Adrenal gland (tissue), 12 donors: ENCODE data around the gene FOXP3. TPM values are rescaled to one million over a fixed set of nuclear protein-coding genes. Genes with fewer than 3 reads are reported as not detected.

Source experiments
- DNase-seq, 7 donors: peaks; one replicate each; pipeline ENCODE4 v3.0.0-alpha.2; 2019 to 2020
- H3K27ac ChIP-seq, 5 donors: fragments of 200-600 bp; sonication (generic) in 4 of 5; 1 replicate in 3 of 5; 2 replicates in 2 of 5; pipeline versions ENCODE4 v1.5.1 to v1.8.0; 2016 to 2020; ENCODE audit warnings: mild to moderate bottlenecking in 1 of 5
- H3K27me3 ChIP-seq: fragments of 200-600 bp; 2 replicates; pipeline ENCODE4 v1.8.0; 2021
- H3K36me3 ChIP-seq, 2 donors: fragments of 200-600 bp; replicated peaks in 1 of 2; 1 replicate in 1 of 2; 2 replicates in 1 of 2; pipeline versions ENCODE4 v1.5.1 to v1.8.0; 2018 to 2022
- H3K4me1 ChIP-seq, 2 donors: fragments of 200-600 bp; replicated peaks in 1 of 2; 1 replicate in 1 of 2; 2 replicates in 1 of 2; pipeline versions ENCODE4 v1.5.1 to v1.8.0; 2018 to 2021
- H3K4me3 ChIP-seq, 4 donors: fragments of 200-600 bp; sonication (generic) in 3 of 4; one replicate each; pipeline ENCODE4 v1.5.1; 2016 to 2018
- H3K9me3 ChIP-seq, 3 donors: fragments of 200-600 bp; sonication (generic) in 1 of 3; replicated peaks in 1 of 3; 1 replicate in 2 of 3; 2 replicates in 1 of 3; pipeline versions ENCODE4 v1.5.1 to v1.8.0; 2016 to 2021
- CTCF ChIP-seq, 6 experiments: fragments of 450-650 bp in 4 of 6; fragments of 200-600 bp in 2 of 6; sonication (generic) in 1 of 6; IDR thresholded peaks; 1 replicate in 5 of 6; 2 replicates in 1 of 6; pipeline versions ENCODE4 v1.5.1 to v1.8.0; 2016 to 2021; ENCODE audit warnings: antibody characterized with exemption in 6 of 6, mild to moderate bottlenecking in 2 of 6, moderate library complexity in 1 of 6
- POLR2A ChIP-seq, 2 donors: fragments of 450-650 bp; IDR thresholded peaks; one replicate each; pipeline ENCODE4 v1.6.1; 2017; ENCODE audit warnings: antibody characterized with exemption in 2 of 2, mild to moderate bottlenecking in 2 of 2, moderate library complexity in 1 of 2
- WGBS, 4 donors: extraction: QIAGEN DNeasy Blood & Tissue Kit in 2 of 4; methylation state at CpG; one replicate each; pipeline versions ENCODE4 v1.1.5 to v1.1.7; 2013 to 2017; 5-methylcytosine and 5-hydroxymethylcytosine counted together
- intact Hi-C, 2 donors: fragments of 100-400 bp; cut with DNase I; formaldehyde crosslinking; loops; one replicate each; pipeline versions ENCODE4 v1.14.1 to v1.15.0; 2022 to 2023
- polyA plus RNA-seq, 3 donors: library from polyadenylated mRNA; stranded (reverse); fragments of 200-250 nt in 2 of 3; fragments of 350-450 nt in 1 of 3; fragmentation: Illumina TruSeq in 1 of 3; extraction: RNeasy Lipid Tissue Mini Kit (QIAGEN cat#74804) in 1 of 3; gene quantifications; one replicate each; pipeline ENCODE4 v1.2.3, GENCODE V29; 2013 to 2014
- total RNA-seq, 9 donors: library from RNA; depleted of rRNA in 4 of 9; stranded (reverse); fragments of >200 nt in 4 of 9; fragments of 120-200 nt in 1 of 9; fragmentation: NEBNext Ultra II Directional in 1 of 9; extraction: Animal tissue kit (Norgen Biotek cat#: 25700) in 1 of 9; gene quantifications; one replicate each; pipeline versions ENCODE4 v1.1.0 to v1.2.4, GENCODE V29; 2013 to 2023
- donor health status: healthy with polysubstance abuse.
- donor health status: Bipolar disorder and iron deficiency.
- donor health status: DM: yes; HTN: yes; CAD: no.
- donor health status: DM: no; HTN: no; CAD: no.
- donor health status: DM: no; HTN: no; CAD: no.
- donor health status: DM: yes; HTN: yes; CAD: no.

The FOXP3 gene
- total and polyA plus RNA-seq, 12 donors = 0.14 to 0.53 (median 0.26) TPM; not detected in 4

DNA sequence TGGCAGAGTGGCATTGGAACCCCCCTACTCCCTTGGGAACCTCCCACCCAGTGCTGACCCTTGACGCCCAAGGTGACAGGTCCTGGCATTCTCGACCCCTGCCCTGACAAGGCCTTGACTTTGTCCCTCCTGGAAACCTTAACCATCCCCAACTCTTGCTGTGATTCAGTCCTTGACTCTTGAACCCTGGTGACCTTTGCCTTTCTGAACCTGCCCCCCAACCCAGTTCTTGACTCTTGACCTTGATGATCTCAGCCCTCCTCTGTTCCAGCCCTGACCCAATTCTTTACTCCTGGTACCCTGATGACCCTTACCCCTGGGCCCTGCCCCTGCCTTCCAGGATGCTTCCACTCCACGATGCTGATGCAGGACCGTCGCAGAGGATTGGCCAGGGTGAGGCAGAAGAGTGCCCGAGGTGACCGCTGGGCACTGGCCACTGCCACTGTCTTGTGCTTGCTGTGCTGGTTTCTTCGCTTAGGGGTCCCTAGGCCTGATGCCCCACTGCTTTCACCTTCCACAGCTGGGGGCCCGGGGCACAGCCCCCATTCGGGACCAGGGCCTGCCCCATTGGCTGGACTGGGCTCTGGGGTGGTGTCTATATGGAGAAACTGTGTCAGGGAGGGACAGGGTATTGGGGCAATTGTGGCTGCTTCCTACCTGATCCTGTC, 33.0 kb downstream of the FOXP3 start:
- 80 to 91% (median 89%) methylated on average over 7 to 10 of the region's 10 CpGs for WGBS, 4 donors
- DNase-seq = no peak
- Histone ChIP-seq H3K9me3 (no peaks in the 10 kb centered on the region), H3K36me3 (no peaks in the 10 kb centered on the region), H3K4me3 (no peak overlapping the region), H3K27me3 (peaks cover 3% of the 10 kb centered on the region), H3K4me1 (no peaks in the 10 kb centered on the region), H3K27ac (no peak overlapping the region)
- TF ChIP-seq POLR2A (IDR thresholded peaks at IDR 0.05) (no peak), CTCF (IDR thresholded peaks at IDR 0.05) (no peak)
- intact Hi-C loops = no loop called here

- H3K9me3 ChIP-seq = no peaks in the 10 kb centered on the region
- intact Hi-C loops = no loop called here
- no peaks in the 10 kb centered on the region for H3K4me1 ChIP-seq
- TF ChIP-seq POLR2A (IDR thresholded peaks at IDR 0.05) = no peak
- no peak for TF ChIP-seq CTCF (IDR thresholded peaks at IDR 0.05)
- peak overlapping the region in 1 of 5 donors; percentile 11 for H3K27ac ChIP-seq
- peak overlapping the region in 1 of 4 donors; percentile 33 for H3K4me3 ChIP-seq
- WGBS, 4 donors = 4 to 65% (median 34%) methylated on average over 4 to 44 of the region's 44 CpGs
- H3K27me3 ChIP-seq = peaks cover 3% of the 10 kb centered on the region
- DNase-seq = peak in 6 of 7 donors; percentile 30 to 58 (median 38)
- no peaks in the 10 kb centered on the region for H3K36me3 ChIP-seq
Measured at GRCh38 chrX:49230500-49231232, 33.8 kb downstream of the FOXP3 start.

DNA sequence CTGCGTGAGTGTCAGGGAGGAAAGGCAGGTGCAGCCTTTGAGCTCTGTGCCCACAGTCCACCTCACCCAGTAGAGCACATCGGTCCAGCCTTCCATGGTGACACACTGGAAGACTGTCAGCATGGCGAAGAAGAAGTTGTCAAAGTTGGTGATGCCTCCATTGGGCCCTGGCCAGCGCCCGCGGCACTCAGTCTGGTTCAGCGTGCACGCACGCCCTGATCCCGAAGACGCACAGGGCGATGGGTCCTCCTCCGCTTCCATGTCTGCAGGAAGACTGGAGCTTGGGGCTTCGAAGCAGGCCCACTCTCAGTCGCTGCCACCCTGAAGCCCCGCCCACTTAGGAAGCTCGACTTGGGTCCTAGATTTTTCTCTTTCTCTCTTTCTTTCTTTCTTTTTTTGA, 36.3 kb downstream of the FOXP3 start:
- Histone ChIP-seq H3K27me3 (peaks cover 3% of the 10 kb centered on the region), H3K4me3 (no peak overlapping the region), H3K4me1 (no peaks in the 10 kb centered on the region), H3K36me3 (no peaks in the 10 kb centered on the region), H3K27ac (no peak overlapping the region), H3K9me3 (no peaks in the 10 kb centered on the region)
- intact Hi-C loops = no loop called here
- 72 to 90% (median 79%) methylated on average over 2 to 17 of the region's 17 CpGs for WGBS, 4 donors
- TF ChIP-seq POLR2A (IDR thresholded peaks at IDR 0.05) (no peak), CTCF (IDR thresholded peaks at IDR 0.05) (no peak)
- no peak for DNase-seq

GRCh38 chrX:49227726-49228125, 36.8 kb downstream of the FOXP3 start:
- no peak overlapping the region for H3K27ac ChIP-seq
- intact Hi-C loops = no loop called here
- H3K27me3 ChIP-seq = peaks cover 3% of the 10 kb centered on the region
- H3K4me1 ChIP-seq = no peaks in the 10 kb centered on the region
- no peaks in the 10 kb centered on the region for H3K9me3 ChIP-seq
- no peak overlapping the region for H3K4me3 ChIP-seq
- no peak for DNase-seq
- no peaks in the 10 kb centered on the region for H3K36me3 ChIP-seq
- no peak for TF ChIP-seq POLR2A (IDR thresholded peaks at IDR 0.05)
- TF ChIP-seq CTCF (IDR thresholded peaks at IDR 0.05) = no peak
- WGBS, 4 donors = 52 to 82% (median 64%) methylated on average over 2 of the region's 2 CpGs; no CpG with 5 or more reads in 1 of the 4 donors
